Transverse colon (tissue), 4 donors: ENCODE data around the gene PHRF1.

Source experiments
- CTCF ChIP-seq, 5 experiments: fragments of 200-600 bp in 3 of 5; fragments of 450-650 bp in 2 of 5; sonication (generic) in 3 of 5; IDR thresholded peaks; 1 replicate in 2 of 5; 2 replicates in 3 of 5; pipeline ENCODE4 v1.5.1; 2016 to 2017; ENCODE audit warnings: antibody characterized with exemption in 5 of 5, inconsistent platforms in 3 of 5, mild to moderate bottlenecking in 2 of 5, moderate library complexity in 1 of 5
- EP300 ChIP-seq: sonication (generic); formaldehyde crosslinking; IDR thresholded peaks from one replicate; pipeline ENCODE4 v1.6.1; 2017; ENCODE audit warnings: antibody characterized with exemption, low read depth
- POLR2A ChIP-seq: fragments of 450-650 bp; IDR thresholded peaks from one replicate; pipeline ENCODE4 v1.6.1; 2016; ENCODE audit warnings: antibody characterized with exemption, mild to moderate bottlenecking, moderate library complexity
- POLR2AphosphoS5 ChIP-seq, 3 donors: sonication (generic); formaldehyde crosslinking; IDR thresholded peaks; one replicate each; pipeline ENCODE4 v1.6.1; 2016; ENCODE audit warnings: antibody characterized with exemption in 3 of 3

DNA sequence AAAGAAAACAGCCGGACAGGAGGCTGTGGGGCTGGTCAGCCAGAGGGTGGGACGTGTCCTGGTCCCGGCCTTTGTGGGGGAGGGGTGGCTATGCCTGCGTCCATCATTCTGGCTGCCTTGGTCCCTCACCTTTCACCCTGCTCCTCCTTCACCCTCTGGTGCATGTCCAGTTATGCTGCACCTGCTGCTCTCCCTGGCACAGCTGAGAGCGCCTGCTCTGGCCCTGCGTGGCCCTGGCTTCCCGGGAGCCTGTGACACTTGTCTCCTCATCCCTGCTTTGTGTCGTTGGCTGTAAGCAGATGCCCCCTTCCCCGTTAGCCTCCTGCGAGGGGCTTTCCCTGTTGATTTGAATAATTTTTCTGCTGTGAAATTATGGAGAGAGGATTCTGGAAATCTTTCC lies 16.6 kb downstream of the PHRF1 start:
- TF ChIP-seq CTCF (IDR thresholded peaks at IDR 0.05) (no peak), EP300 (no peak), POLR2A (no peak), POLR2AphosphoS5 (IDR thresholded peaks at IDR 0.05) (no peak)
